Measurements from ENCODE around the gene CTSC.

CTSC gene

DNA sequence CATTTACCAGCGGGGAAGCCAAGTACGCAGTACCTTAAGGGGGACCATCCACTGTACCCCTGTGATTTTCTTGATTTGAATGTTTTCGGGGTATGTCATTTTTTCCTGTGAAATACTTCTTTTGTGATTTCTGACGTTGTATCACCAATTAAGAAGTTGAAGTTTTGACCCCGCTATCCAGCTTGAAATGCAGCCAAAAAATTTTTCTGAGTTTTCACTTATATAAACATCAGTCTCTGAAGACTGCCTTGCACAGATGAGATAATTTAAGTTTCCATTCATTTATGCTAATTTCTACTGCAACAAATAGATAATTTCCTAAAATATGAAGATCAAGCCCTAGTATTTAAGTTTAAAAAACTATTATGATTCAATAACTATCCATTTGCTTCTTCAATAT, 20.0 kb downstream of the CTSC start:
- no peak for DNase-seq (ENCODE audit: low read depth in 3 of 3)

DNA sequence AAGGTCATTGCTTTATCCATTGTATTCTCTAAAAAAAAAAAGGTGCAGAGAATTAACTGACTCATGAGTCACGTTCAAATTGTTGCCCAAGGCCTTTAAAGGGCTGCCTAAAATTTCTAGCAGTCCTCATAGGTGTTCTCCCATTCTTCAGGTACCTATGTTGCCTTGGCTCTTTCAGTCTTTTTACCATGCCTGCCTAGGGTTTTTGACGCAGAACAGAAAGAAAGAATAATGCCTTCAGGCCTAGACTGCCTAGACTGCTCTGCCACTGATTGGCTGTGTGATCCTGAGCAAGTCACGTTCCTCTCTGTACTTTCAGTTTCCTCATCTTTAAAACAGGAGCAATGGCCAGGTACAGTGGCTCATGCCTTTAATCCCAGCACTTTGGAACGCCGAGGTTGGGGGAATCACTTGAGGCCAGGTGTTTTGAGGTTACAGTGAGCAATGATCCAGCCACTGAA, 21.5 kb downstream of the CTSC start:
- no peak for DNase-seq (ENCODE audit: low read depth in 3 of 3)

DNA sequence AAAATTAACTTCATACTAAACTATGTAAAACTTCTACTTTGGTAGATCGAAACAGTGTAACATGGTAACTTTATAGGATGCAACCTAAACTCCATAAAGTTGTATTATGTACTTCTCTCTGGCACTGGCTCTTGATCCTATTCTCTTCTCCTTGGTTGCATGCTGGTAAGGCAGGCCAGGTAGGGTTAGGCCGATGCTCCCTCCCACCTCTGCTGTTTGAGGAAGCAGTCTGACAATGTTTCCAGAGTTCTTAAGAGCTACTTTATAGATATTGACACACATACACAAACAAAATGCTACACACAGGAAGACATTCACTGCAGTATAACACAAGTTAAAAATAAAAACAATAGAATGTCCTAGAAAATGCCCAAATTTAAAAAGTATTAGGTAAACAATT, 22.5 kb downstream of the CTSC start:
- DNase-seq (ENCODE audit: low read depth in 3 of 3) = no peak

DNA sequence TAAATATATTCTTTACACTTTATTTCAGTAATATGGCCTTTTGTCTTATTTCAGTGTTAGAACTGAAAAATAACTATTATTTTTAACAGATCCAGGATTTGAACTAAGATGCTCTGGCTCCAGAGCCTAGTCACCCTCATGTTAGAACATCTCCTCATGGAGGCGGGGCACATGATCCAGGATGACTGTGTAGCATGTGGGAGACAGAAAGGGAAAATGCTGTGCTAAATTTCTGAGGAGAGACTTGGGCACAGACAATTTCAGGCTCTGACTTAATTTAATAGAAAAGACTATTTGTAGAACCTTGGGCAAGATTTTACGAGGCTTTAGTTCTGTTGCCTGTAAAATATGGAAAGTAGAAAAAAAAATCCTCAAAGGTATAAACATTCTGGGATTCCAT, 24.1 kb downstream of the CTSC start:
- no peak for DNase-seq (ENCODE audit: low read depth in 3 of 3)

DNA sequence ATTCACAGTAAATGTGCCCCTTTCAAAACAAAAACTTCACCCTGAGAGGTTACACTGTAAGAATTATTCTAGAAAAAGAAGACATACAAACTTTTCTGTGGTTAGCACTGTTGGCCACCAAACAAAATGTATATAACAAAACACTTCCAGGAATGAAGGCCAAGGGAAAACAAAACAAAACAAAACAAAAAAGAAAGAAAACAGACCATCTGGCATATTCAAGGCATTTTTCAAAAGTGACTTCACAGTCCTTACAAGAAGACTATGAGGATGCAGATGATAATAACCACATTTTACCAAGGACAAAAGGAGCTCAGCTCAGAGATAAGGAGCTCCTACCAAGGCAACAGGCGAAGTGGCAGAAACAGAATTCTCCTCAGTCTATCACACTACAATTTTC, 24.9 kb downstream of the CTSC start:
- DNase-seq (ENCODE audit: low read depth in 3 of 3) = no peak

DNA sequence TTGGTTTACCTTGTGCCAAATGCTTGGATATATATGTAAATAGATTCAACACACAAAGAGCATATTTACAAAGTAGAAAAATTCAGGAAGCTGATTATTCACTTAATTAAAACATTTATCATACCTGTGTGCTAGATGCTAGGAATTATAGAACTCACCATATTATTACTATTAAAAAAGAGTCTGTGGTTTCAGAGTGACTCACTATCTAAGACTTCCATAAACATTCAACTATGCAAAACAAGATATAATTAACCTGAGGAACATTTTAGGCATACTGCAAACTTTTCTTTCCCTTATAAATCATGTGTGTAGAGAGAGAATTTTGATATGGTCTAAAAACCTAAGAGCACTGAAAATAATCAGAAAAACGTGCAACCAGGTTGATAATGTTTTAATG, 27.3 kb downstream of the CTSC start:
- no peak for DNase-seq (ENCODE audit: low read depth in 3 of 3)

DNA sequence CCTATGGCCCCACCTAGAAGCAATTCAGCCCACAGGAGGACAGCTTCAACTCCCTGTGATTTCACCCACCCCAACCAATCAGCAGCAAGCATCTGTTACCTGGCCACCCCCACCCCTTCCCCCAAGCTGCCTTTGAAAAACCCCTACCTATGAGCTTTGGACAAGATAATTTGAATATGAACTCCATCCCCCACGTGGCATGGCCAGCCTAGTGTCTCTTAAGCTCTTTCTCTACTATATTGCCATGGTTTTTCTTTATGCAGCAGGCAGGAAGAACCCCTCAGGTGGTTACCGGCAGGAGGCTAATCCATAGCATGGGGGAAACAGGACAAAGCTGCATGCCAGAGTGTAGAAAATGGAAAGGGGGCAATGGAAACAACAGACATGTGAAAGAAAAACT, 29.0 kb downstream of the CTSC start:
- no peak for DNase-seq (ENCODE audit: low read depth in 3 of 3)

DNA sequence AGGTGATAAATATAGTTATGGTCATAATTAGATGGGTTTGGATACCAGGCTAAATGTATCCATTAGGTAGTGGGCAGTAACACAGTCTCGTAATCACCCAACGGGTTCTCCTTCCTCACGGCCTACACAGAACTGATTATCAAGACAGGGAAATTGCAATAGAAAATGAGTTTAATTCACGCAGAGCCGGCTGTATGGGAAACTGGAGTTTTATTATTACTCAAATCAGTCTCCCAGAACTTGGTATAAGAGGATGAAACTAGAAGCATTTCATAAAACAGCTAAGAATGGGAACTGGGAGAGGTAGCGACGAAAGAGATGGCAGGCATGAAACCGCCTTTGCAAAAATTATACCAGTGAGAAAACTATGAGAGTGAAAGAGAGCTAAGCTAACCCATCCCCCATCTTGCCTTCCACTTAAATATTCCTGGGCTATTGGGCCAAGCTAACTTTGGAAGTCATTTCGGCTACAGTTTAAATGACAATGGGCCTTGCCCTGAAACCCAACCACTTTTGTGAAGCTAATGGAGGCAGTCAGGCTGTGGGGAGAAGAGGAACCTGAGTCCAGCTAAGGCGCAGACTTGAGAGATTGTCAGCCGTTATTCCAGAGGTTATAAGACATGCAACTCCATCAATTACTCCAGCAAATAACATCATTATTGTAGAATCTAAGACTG, 29.6 kb downstream of the CTSC start:
- no peak for DNase-seq (ENCODE audit: low read depth in 3 of 3)

DNA sequence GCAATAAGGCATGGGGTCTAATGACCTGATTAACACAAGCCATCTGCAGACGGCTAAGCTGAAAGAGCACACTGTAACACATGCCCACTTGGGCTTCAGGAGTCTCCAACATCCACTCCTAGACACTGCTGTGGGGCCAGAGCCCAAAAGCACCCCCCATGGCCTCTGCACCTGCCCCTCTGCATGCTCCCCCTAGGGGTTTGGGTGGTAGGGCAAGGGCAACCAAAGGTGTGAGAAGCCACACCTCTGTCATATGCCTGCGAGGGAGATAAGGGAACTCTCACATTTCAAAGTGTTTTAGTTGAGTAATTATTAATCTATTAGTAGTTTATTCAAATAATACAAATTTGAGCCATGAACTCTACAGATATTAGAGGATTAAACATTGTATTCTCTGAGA, 30.8 kb downstream of the CTSC start:
- DNase-seq (ENCODE audit: low read depth in 3 of 3) = no peak

DNA sequence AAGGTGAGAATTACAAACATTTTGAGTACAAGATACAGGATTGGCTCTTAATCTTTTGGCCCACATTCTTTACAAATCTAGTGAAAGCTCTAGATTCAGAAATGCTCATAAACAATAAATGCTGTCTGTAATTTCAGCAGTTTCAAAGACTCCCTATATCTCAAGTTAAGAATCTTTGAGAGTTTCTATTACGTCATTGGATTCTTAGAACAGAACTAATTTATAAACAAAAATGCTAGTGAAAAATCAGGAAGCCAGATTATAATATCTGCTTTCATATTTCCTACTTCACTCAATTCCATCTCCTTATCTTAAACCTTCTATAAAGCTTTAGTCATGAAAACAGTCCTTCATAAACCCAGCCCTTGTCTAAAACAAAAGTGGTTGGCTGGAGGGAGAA, 32.1 kb downstream of the CTSC start:
- DNase-seq (ENCODE audit: low read depth in 3 of 3) = no peak

DNA sequence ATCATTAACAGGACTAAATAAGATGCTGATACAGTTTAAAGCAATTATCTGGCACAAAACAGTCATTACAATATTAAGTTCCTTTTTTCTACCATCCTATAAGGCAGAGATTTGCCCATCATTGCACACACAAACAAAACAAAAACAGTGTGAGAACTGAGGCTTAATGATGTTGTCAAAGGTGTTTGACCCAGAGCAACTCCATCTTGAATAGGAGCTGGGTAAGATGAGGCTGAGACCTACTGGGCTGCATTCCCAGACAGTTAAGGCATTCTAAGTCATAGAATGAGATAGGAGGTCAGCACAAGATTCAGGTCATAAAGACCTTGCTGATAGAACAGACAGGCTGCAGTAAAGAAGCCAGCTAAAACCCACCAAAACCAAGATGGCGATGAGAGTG, 33.2 kb downstream of the CTSC start:
- no peak for DNase-seq (ENCODE audit: low read depth in 3 of 3)

DNA sequence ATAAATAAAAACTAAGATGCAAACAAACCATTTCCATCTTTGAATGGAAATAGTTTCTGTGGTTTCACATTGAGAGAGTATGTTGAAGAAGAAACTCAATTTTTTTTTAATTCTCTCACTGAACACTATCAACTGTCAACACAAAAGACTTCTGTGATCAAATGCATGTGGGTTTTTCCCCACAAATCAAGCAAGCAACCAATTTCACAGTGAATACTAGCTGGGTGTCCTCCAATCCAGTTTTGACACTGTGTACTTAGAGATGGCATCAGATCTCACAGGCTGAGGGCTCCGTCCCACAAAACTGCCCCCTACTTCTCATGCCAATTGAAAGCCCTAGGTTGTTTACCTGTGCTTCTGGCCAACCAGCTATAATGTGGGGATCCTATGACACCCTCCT, 34.5 kb downstream of the CTSC start:
- no peak for DNase-seq (ENCODE audit: low read depth in 3 of 3)

DNA sequence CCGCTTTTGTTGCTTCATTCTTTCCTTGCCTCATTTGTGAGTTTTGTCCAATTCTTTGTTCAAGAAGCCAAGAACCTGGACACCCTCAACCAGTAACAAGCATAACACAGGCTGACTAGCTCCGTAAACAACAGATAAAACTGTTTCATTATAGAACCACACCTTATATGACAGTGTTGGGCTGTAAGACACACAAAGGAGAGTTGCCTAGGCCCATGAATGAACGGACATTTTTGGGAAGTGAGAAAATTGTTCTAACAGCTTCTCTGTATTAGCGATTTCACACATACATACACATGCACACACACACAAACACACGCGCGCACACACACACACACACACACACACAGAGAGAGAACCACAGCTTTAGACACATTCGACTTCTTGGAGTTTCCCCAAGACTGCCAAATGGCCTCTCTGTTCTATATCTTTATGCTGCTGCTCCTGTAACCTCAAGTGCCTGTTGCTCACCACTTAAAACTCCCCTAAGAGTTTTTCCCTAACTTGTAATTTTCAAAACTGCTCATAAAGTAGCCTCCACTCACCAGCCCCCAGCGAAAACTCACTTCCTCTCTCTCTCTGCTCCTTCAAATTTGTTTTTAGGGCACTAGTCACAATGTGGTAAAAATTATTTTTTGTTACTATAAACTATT, 35.9 kb downstream of the CTSC start:
- DNase-seq (ENCODE audit: low read depth in 3 of 3) = no peak

DNA sequence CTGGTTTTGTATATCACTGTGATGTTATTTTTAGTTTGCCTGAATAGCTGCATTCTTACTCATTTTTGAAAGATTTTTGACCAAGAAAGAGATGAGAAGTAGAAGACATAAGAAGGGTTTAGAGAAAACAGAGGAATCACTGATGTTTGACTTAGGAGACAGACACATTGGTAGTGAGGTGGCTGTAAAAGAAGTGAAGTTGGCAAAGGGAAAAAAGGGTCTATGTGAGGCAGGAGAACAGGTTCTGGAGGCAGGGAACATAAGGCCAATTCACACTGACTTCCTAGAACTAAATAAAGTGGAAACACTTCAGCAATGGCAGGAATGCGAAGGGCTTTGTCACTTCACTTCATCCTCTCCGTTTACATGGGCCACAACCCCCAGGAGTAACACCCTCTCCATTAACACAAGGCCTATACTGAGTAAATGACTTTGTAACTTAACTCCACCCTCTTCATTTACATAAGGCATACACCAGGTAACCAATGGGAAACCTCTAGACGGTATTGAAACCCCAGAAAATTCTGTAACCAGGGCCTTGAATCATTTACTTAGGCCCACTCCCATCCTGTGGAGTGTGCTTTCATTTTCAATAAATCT, 36.5 kb downstream of the CTSC start:
- no peak for DNase-seq (ENCODE audit: low read depth in 3 of 3)

DNA sequence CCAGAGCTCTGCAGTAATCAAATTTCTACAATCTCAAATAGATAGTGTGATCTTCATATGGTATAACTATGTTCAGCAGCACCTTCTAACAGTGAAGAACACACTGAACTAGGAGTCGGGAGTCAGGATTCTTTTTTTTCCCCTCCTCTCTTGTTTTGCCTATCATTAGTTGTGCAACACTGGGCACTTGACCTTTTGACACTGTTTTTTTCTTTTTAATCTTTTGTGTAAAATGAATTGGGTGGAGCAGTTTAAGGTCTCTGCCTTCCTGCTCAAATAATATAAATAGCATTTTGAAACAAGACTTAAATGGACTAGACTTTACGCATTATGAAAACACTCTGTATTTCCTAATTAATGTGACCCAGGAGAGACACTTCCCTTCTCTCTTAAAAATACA, 39.7 kb downstream of the CTSC start:
- DNase-seq (ENCODE audit: low read depth in 3 of 3) = no peak

DNA sequence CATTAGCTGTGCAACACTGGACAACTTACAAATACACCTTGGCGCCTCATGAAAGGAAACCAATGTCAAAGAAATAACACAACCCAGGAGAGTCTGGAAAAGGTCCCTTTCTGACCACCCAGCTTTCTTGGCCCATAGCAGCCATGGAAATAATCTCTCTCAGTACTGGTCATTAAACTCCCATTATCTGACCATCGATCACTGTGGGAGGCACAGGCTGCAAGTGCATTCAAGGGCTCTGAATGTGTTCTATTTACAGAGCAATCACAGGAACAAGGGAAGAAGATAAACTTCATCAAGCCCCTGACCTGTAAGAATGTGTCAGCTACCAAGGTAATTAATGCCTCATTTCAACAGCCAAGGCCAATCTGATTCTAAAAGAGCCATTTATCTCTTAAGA, 40.1 kb downstream of the CTSC start:
- DNase-seq (ENCODE audit: low read depth in 3 of 3) = no peak

DNA sequence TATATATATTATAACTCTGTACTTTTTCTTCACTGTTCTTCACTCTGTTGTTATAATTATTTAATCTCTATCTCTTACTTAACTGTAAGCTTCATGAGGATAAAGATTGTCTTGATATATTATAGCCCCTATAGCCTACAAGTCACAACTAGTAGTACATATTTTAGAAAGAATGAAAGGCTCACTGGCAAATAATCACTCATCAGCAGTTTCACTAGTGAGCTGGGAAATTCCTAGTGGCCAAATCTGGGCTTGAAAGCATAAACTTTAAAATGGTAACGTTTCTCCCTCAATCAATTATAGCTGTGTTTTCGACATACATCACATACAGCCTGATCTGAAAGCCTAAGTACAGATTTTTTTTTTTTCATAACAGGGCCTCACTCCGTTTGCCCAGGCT, 42.5 kb downstream of the CTSC start:
- DNase-seq (ENCODE audit: low read depth in 3 of 3) = no peak

DNA sequence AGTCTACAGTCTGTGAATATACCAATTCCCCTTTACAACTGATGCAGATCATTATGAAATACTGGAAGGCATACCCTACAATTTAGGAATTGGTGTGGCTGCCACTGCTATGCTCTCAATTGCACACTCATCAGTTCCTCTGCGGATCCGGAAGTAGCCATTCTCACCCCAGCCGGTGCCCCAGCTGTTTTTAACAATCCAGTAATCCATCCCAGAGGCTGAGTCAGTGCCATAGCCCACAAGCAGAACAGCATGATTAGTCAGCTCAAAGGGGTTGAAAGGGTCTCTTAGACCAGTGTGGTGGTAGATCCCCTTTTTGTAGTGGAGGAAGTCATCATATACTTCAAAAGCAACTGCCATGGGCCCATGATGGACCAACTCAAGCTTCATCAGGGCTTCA, 43.6 kb downstream of the CTSC start:
- DNase-seq (ENCODE audit: low read depth in 3 of 3) = no peak

DNA sequence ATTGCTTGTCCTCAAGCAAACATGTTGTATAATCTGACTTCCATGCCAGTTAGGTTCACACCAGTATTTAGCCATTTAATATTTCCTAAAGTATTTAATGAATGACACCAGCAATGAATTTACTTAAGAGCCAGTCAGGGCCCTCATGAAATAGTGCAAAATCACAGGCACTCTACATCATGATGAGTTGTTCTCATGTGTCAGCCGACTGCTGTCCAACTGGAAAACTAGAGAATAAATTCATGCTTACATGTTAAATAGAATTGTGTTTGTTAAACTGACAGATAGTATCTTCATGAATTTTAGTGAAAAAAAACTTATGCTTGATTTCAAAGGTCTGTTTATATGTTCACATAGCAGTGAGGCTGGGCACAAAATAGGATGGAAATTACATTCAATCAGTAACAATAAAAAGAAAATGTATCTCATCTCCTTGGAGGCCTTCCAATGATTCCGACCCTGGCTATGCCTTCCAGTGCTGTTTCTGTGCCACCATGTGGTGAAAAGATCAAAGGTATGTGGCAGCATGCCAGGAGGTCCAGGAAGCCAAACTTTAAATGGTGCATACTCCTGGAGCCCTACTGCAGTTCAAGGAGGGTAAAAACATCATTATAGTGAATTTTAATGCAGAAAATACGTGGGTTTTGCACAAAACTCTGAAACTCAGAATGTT, 45.2 kb downstream of the CTSC start:
- no peak for DNase-seq (ENCODE audit: low read depth in 3 of 3)

DNA sequence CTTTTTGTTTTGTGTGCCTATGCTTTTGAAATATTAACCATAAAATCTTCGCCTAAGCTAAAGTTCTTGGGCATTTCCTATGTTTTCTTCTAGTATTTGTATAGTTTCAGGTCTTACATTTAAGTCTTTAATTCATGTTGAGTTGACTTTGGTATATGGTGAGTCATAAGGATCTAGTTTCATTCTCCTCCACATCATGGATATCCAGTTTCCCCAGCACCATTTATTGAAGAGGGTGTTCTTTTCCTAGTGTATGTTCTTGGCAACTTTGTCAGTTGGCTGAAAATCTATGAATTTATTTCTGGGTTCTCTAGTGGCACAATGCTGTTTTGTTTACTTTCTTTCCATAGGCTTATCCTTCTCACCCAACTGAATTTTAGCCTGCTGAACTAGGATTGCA, 49.0 kb downstream of the CTSC start:
- no peak for DNase-seq (ENCODE audit: low read depth in 3 of 3)

DNA sequence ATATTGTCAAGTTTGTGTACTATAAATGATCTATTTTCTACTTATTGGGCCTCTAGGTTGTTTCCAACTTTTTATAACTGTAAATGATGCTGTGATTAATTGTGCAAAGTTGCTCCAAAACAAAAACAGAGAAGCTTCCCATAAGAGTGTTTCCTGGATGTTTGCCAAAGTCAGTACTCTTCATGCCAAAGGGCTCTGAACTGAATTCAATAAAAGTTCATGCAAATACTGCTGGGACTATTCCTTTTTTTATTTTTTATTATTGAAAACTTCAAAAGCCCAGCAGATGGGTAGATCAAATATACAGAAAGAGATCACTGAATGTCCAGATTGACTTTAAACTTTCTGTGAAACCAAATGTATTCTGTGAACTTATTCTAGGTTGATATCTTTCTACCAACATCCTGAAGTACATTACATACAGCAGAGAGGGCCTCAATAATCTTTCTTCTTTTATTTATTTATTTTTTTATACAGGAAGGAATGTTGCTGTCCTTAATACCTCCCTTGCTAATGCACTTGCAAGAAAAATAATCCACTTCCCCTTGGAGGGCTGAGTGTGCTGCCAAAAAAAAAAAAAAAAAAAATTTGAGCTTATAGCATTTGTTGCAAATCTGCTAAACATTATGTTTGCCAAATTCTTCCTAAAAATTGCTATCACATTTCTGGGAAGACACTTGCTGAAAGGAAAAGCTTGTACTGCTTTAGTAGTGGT, 53.0 kb downstream of the CTSC start:
- no peak for DNase-seq (ENCODE audit: low read depth in 3 of 3)

All from stimulated activated CD4-positive, alpha-beta T cell treated with anti-CD3 and anti-CD28 coated beads, TNF-alpha, amount 100 ng/mL, for 24 hours (primary cell).